ENCODE results near the gene PDS5B. TPM values are rescaled to one million over a fixed set of nuclear protein-coding genes. Genes with fewer than 3 reads are reported as not detected.

The PDS5B gene
- total RNA-seq, 4 donors from 2014 or later, result 37.1 to 78.9 (median 44.9) TPM

DNA sequence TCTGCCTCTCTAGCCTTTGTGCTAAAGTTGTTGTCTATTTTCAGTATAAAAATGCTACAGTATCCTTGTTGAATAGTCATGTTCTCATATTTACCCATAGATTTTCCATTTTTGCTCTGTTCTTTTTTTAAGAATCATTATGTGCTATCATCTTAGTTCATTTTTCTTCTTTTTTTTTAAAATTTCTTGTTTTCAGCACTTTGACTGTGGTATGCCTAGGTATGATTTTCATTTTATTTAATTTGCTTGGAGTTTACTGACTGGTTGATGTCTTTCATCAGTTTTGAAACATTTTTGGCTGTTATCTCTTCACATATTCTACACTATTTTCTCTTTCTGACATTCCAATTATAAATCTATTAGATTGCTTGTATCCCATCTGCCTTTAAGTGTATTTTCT lies 192.9 kb downstream of the PDS5B start:
- TF ChIP-seq POLR2AphosphoS5 (IDR thresholded peaks at IDR 0.05), result no peak
- TF ChIP-seq EP300 (IDR thresholded peaks at IDR 0.05), result no peak
- TF ChIP-seq, protein P1, sequence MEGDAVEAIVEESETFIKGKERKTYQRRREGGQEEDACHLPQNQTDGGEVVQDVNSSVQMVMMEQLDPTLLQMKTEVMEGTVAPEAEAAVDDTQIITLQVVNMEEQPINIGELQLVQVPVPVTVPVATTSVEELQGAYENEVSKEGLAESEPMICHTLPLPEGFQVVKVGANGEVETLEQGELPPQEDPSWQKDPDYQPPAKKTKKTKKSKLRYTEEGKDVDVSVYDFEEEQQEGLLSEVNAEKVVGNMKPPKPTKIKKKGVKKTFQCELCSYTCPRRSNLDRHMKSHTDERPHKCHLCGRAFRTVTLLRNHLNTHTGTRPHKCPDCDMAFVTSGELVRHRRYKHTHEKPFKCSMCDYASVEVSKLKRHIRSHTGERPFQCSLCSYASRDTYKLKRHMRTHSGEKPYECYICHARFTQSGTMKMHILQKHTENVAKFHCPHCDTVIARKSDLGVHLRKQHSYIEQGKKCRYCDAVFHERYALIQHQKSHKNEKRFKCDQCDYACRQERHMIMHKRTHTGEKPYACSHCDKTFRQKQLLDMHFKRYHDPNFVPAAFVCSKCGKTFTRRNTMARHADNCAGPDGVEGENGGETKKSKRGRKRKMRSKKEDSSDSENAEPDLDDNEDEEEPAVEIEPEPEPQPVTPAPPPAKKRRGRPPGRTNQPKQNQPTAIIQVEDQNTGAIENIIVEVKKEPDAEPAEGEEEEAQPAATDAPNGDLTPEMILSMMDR (IDR thresholded peaks at IDR 0.05), result no peak
- TF ChIP-seq POLR2A (IDR thresholded peaks at IDR 0.05), result no peak
- Histone ChIP-seq H3K27me3 (no peaks in the 10 kb centered on the region), H3K4me1 (no peaks in the 10 kb centered on the region), H3K9me3 (peaks cover 0 to 10% (median 0%) of the 10 kb centered on the region in 3 donors), H3K27ac (no peak overlapping the region), H3K36me3 (peaks cover 0 to 28% of the 10 kb centered on the region in 2 donors), H3K4me3 (no peak overlapping the region)
- ATAC-seq, result no peak

DNA sequence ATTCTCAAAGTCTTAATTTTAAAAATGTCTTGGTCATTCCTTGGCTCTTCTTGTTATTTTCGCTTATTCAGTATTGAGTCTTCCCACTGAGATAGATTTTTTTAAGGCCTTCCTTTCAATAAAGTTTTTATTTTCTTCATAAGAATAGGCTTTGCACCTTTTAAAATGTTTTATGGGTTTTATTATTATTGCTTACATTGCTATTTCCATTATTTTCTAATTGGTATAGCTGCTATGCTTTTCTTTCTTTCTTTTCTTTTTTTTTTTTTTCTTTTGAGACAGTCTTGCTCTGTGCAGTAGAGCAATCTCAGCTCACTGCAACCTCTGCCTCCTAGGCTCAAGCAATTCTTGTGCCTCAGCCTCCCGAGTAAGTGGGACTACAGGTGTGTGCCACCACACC lies 195.7 kb downstream of the PDS5B start:
- peaks cover 0 to 19% of the 10 kb centered on the region in 2 donors for H3K36me3 ChIP-seq
- no peak overlapping the region for H3K27ac ChIP-seq
- H3K4me3 ChIP-seq, result no peak overlapping the region
- no peak for ATAC-seq
- 90 to 94% methylated on average over 2 of the region's 2 CpGs for WGBS, 2 donors (ENCODE audit: low coverage in 1 of 2)
- no peaks in the 10 kb centered on the region for H3K4me1 ChIP-seq
- TF ChIP-seq, protein P1 (IDR thresholded peaks at IDR 0.05), result no peak
- TF ChIP-seq POLR2A (IDR thresholded peaks at IDR 0.05) (no peak), EP300 (IDR thresholded peaks at IDR 0.05) (no peak), POLR2AphosphoS5 (IDR thresholded peaks at IDR 0.05) (no peak)
- no peaks in the 10 kb centered on the region for H3K27me3 ChIP-seq
- peaks cover 0 to 10% (median 0%) of the 10 kb centered on the region in 3 donors for H3K9me3 ChIP-seq

GRCh38 chr13:32783067-32783466 lies 196.8 kb downstream of the PDS5B start:
- Histone ChIP-seq H3K9me3 (peaks cover 0 to 10% (median 0%) of the 10 kb centered on the region in 3 donors), H3K4me3 (no peak overlapping the region), H3K27ac (no peak overlapping the region), H3K27me3 (no peaks in the 10 kb centered on the region), H3K4me1 (no peaks in the 10 kb centered on the region), H3K36me3 (peaks cover 0 to 19% of the 10 kb centered on the region in 2 donors)
- TF ChIP-seq, protein P1 (IDR thresholded peaks at IDR 0.05), result no peak
- TF ChIP-seq EP300 (IDR thresholded peaks at IDR 0.05), result no peak
- TF ChIP-seq POLR2A (IDR thresholded peaks at IDR 0.05), result no peak
- TF ChIP-seq POLR2AphosphoS5 (IDR thresholded peaks at IDR 0.05), result no peak
- ATAC-seq, result no peak
- 27 to 58% methylated on average over 3 of the region's 3 CpGs for WGBS, 2 donors (ENCODE audit: low coverage in 1 of 2)

DNA sequence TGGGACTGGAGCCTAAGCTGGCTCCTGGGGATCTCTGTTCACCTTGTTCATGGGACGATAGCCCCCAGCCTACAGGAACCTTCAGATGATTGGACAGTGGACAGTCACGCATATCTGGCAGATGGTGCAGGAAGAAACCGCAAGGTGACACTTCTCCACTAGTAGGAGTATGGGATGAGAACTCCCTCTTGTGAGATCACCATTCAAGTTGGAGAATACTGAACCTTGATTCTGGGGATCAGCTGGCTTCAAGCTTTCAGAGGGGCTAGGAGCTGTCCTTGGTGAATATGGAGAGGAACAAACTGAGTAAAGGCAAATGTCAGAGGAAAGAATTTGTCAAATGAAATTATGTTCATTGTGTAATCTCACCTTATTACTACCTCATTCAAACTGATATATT lies 204.5 kb downstream of the PDS5B start:
- no peak overlapping the region for H3K27ac ChIP-seq
- no peaks in the 10 kb centered on the region for H3K27me3 ChIP-seq
- 84 to 100% methylated on average over 2 to 3 of the region's 3 CpGs for WGBS, 2 donors (ENCODE audit: low coverage in 1 of 2)
- H3K36me3 ChIP-seq, result peaks cover 0 to 8% of the 10 kb centered on the region in 2 donors
- no peak for ATAC-seq
- no peaks in the 10 kb centered on the region for H3K9me3 ChIP-seq
- no peak for TF ChIP-seq POLR2AphosphoS5 (IDR thresholded peaks at IDR 0.05)
- TF ChIP-seq, protein P1 (IDR thresholded peaks at IDR 0.05), result no peak
- TF ChIP-seq EP300 (IDR thresholded peaks at IDR 0.05), result no peak
- TF ChIP-seq POLR2A (IDR thresholded peaks at IDR 0.05), result no peak
- no peaks in the 10 kb centered on the region for H3K4me1 ChIP-seq
- H3K4me3 ChIP-seq, result no peak overlapping the region

DNA sequence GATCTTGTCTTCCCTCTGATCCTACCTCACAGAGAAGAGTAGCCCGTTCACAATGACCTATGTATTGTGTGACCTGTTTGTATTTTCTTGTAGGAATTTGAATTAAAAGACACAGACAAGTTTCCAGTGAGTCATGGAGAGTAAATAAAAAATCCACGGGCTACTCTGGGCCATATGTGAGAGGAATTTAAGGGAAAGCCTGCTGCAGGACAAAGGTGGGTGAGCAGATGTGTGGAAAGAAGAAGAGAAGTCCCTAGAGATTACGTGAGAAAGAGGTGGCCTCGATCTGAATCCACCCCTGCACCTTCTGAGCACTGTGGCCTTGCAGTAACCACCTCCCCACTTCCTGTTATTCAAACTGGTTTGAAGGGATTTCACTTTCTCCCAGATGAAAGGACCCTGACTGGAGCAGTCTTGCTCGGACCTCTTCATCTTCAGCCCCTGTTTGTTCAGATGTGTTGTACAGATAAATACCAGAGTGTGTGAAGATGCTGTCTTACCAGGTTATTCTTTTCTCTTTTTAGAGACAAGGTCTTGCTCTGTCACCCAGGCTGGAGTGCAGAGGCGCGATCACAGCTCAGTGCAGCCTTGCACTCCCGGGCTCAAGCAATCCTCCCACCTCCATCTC lies 205.4 kb downstream of the PDS5B start:
- peaks cover 0 to 5% of the 10 kb centered on the region in 2 donors for H3K36me3 ChIP-seq
- 67 to 73% methylated on average over 4 to 5 of the region's 8 CpGs for WGBS, 2 donors (ENCODE audit: low coverage in 1 of 2)
- H3K4me1 ChIP-seq, result no peaks in the 10 kb centered on the region
- H3K27ac ChIP-seq, result no peak overlapping the region
- no peaks in the 10 kb centered on the region for H3K9me3 ChIP-seq
- H3K27me3 ChIP-seq, result no peaks in the 10 kb centered on the region
- no peak overlapping the region for H3K4me3 ChIP-seq
- ATAC-seq, result no peak
- TF ChIP-seq EP300 (IDR thresholded peaks at IDR 0.05) (no peak), POLR2A (IDR thresholded peaks at IDR 0.05) (no peak), POLR2AphosphoS5 (IDR thresholded peaks at IDR 0.05) (no peak)
- TF ChIP-seq, protein P1 (IDR thresholded peaks at IDR 0.05), result no peak

Measured in gastroesophageal sphincter (tissue), 4 donors.